A549 (cell line): Measurements from ENCODE around the gene TRAF3IP1.

Experiments
- EP300 ChIP-seq, 2 experiments: fragments of >200 bp; sonication (Bioruptor Twin); formaldehyde crosslinking; IDR thresholded peaks; 2 replicates in 1 of 2; 3 replicates in 1 of 2; pipeline ENCODE4 v1.6.1; 2016 to 2017
- ESRRA ChIP-seq: fragments of 150-350 bp; IDR thresholded peaks from 2 replicates; pipeline ENCODE4 v1.6.1; 2014; ENCODE audit warnings: mild to moderate bottlenecking, low read length, borderline replicate concordance
- GATA3 ChIP-seq: IDR thresholded peaks from 2 replicates; pipeline ENCODE4 v1.6.1; 2012; ENCODE audit warnings: borderline replicate concordance
- HOXB5 ChIP-seq: fragments of 250-450 bp; sonication (Bioruptor Pico); IDR thresholded peaks from 2 replicates; pipeline ENCODE4 v1.5.0; 2020; ENCODE audit warnings: mild to moderate bottlenecking, moderate library complexity
- NFE2L2 ChIP-seq: fragments of 150-350 bp; conservative IDR thresholded peaks from 2 replicates; pipeline ENCODE4 v1.6.1; 2014; ENCODE audit warnings: low read length
- POLR2A ChIP-seq: IDR thresholded peaks from 2 replicates; pipeline ENCODE4 v1.6.1; 2012; ENCODE audit warnings: mild to moderate bottlenecking, low read length
- POLR2AphosphoS2 ChIP-seq: conservative IDR thresholded peaks from 2 replicates; pipeline ENCODE4 v1.6.1; 2012; ENCODE audit warnings: low read length, improper control_type of control experiment, inconsistent platforms
- SMC3 ChIP-seq: fragments of >200 bp; sonication (Bioruptor Twin); formaldehyde crosslinking; IDR thresholded peaks from 3 replicates; pipeline ENCODE4 v1.6.1; 2018; ENCODE audit warnings: inconsistent platforms
- TP53 ChIP-seq: fragments of 250-450 bp; sonication (Bioruptor Pico); IDR thresholded peaks from 2 replicates; pipeline ENCODE4 v1.5.0; 2021; ENCODE audit warnings: mild to moderate bottlenecking, moderate library complexity
- TF ChIP-seq, protein P1 (sequence below): fragments of >200 bp; sonication (Bioruptor Twin); formaldehyde crosslinking; IDR thresholded peaks from 3 replicates; pipeline ENCODE4 v1.5.1; 2016
- TF ChIP-seq, protein P2 (sequence below): fragments of 200-600 bp; sonication (generic); IDR thresholded peaks from 2 replicates; pipeline ENCODE4 v1.6.1; 2016; ENCODE audit warnings: antibody characterized with exemption, mild to moderate bottlenecking, moderate library complexity

DNA sequence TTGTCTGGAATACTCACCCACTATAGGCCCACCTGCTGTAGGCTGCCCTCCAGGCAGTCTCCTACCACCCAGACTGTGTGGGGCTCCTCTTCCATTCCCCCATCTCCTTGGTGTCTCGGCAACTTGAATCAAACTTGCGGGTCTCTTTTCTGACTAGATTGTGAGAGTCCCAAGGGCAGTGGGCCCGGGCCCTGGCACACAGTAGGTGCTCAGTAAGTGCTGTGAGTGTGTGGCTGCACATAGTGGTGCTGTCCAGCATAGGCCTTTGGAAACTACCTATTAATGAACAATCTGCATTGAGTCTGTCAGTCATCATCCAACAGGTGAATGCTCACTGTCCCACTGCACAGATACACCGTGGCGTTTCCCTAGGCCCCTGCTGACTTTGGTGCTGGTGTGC is 62.8 kb downstream of the TRAF3IP1 start:
- TF ChIP-seq, protein P1, sequence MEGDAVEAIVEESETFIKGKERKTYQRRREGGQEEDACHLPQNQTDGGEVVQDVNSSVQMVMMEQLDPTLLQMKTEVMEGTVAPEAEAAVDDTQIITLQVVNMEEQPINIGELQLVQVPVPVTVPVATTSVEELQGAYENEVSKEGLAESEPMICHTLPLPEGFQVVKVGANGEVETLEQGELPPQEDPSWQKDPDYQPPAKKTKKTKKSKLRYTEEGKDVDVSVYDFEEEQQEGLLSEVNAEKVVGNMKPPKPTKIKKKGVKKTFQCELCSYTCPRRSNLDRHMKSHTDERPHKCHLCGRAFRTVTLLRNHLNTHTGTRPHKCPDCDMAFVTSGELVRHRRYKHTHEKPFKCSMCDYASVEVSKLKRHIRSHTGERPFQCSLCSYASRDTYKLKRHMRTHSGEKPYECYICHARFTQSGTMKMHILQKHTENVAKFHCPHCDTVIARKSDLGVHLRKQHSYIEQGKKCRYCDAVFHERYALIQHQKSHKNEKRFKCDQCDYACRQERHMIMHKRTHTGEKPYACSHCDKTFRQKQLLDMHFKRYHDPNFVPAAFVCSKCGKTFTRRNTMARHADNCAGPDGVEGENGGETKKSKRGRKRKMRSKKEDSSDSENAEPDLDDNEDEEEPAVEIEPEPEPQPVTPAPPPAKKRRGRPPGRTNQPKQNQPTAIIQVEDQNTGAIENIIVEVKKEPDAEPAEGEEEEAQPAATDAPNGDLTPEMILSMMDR, result no peak
- TF ChIP-seq POLR2A (no peak), EP300 (IDR thresholded peaks at IDR 0.05) (no peak), ESRRA (no peak), POLR2AphosphoS2 (no peak), GATA3 (no peak), HOXB5 (CRISPR knock-in tag) (no peak), TP53 (CRISPR knock-in tag) (no peak), NFE2L2 (no peak), SMC3 (no peak)
- TF ChIP-seq, protein P2, sequence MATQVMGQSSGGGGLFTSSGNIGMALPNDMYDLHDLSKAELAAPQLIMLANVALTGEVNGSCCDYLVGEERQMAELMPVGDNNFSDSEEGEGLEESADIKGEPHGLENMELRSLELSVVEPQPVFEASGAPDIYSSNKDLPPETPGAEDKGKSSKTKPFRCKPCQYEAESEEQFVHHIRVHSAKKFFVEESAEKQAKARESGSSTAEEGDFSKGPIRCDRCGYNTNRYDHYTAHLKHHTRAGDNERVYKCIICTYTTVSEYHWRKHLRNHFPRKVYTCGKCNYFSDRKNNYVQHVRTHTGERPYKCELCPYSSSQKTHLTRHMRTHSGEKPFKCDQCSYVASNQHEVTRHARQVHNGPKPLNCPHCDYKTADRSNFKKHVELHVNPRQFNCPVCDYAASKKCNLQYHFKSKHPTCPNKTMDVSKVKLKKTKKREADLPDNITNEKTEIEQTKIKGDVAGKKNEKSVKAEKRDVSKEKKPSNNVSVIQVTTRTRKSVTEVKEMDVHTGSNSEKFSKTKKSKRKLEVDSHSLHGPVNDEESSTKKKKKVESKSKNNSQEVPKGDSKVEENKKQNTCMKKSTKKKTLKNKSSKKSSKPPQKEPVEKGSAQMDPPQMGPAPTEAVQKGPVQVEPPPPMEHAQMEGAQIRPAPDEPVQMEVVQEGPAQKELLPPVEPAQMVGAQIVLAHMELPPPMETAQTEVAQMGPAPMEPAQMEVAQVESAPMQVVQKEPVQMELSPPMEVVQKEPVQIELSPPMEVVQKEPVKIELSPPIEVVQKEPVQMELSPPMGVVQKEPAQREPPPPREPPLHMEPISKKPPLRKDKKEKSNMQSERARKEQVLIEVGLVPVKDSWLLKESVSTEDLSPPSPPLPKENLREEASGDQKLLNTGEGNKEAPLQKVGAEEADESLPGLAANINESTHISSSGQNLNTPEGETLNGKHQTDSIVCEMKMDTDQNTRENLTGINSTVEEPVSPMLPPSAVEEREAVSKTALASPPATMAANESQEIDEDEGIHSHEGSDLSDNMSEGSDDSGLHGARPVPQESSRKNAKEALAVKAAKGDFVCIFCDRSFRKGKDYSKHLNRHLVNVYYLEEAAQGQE, result no peak
